ENCODE measurements around the gene GCM1. TPM values are rescaled to one million over a fixed set of nuclear protein-coding genes. Genes with fewer than 3 reads are reported as not detected.

The GCM1 gene
- polyA plus RNA-seq, 3 donors = 0.06 to 0.23 (median 0.08) TPM

GRCh38 chr6:53115113-53115512 lies 33.5 kb downstream of the GCM1 start:
- DNase-seq (ENCODE audit: extremely low read depth in 1 of 11, low read depth in 9 of 11, low spot score in 4 of 11) = no peak

GRCh38 chr6:53113742-53114141 lies 34.9 kb downstream of the GCM1 start:
- no peak for DNase-seq (ENCODE audit: extremely low read depth in 1 of 11, low read depth in 9 of 11, low spot score in 4 of 11)

- no peak for DNase-seq (ENCODE audit: extremely low read depth in 1 of 11, low read depth in 9 of 11, low spot score in 4 of 11)
Observed at GRCh38 chr6:53112871-53113270, 35.8 kb downstream of the GCM1 start.

- no peak for DNase-seq (ENCODE audit: extremely low read depth in 1 of 11, low read depth in 9 of 11, low spot score in 4 of 11)
Observed at GRCh38 chr6:53112404-53112803, 36.2 kb downstream of the GCM1 start.

GRCh38 chr6:53111865-53112264 lies 36.8 kb downstream of the GCM1 start:
- no peak for DNase-seq (ENCODE audit: extremely low read depth in 1 of 11, low read depth in 9 of 11, low spot score in 4 of 11)

- no peak for DNase-seq (ENCODE audit: extremely low read depth in 1 of 11, low read depth in 9 of 11, low spot score in 4 of 11)
Observed at GRCh38 chr6:53109612-53110011, 39.0 kb downstream of the GCM1 start.

GRCh38 chr6:53107091-53107490 lies 41.5 kb downstream of the GCM1 start:
- no peak for DNase-seq (ENCODE audit: extremely low read depth in 1 of 11, low read depth in 9 of 11, low spot score in 4 of 11)

- no peak for DNase-seq (ENCODE audit: extremely low read depth in 1 of 11, low read depth in 9 of 11, low spot score in 4 of 11)
Observed at GRCh38 chr6:53104916-53105315, 43.7 kb downstream of the GCM1 start.

- DNase-seq (ENCODE audit: extremely low read depth in 1 of 11, low read depth in 9 of 11, low spot score in 4 of 11) = no peak
Observed at GRCh38 chr6:53103993-53104675, 44.5 kb downstream of the GCM1 start.

- no peak for DNase-seq (ENCODE audit: extremely low read depth in 1 of 11, low read depth in 9 of 11, low spot score in 4 of 11)
Observed at GRCh38 chr6:53101006-53101405, 47.6 kb downstream of the GCM1 start.

GRCh38 chr6:53100561-53100960 lies 48.1 kb downstream of the GCM1 start:
- no peak for DNase-seq (ENCODE audit: extremely low read depth in 1 of 11, low read depth in 9 of 11, low spot score in 4 of 11)

GRCh38 chr6:53095716-53096115 lies 52.9 kb downstream of the GCM1 start:
- no peak for DNase-seq (ENCODE audit: extremely low read depth in 1 of 11, low read depth in 9 of 11, low spot score in 4 of 11)

- DNase-seq (ENCODE audit: extremely low read depth in 1 of 11, low read depth in 9 of 11, low spot score in 4 of 11) = no peak
Observed at GRCh38 chr6:53095270-53095669, 53.4 kb downstream of the GCM1 start.

- no peak for DNase-seq (ENCODE audit: extremely low read depth in 1 of 11, low read depth in 9 of 11, low spot score in 4 of 11)
Observed at GRCh38 chr6:53090576-53090975, 58.1 kb downstream of the GCM1 start.

- DNase-seq (ENCODE audit: extremely low read depth in 1 of 11, low read depth in 9 of 11, low spot score in 4 of 11) = no peak
Observed at GRCh38 chr6:53089948-53090347, 58.7 kb downstream of the GCM1 start.

GRCh38 chr6:53086302-53086701 lies 62.3 kb downstream of the GCM1 start:
- DNase-seq (ENCODE audit: extremely low read depth in 1 of 11, low read depth in 9 of 11, low spot score in 4 of 11) = no peak

GRCh38 chr6:53080813-53081212 lies 67.8 kb downstream of the GCM1 start:
- no peak for DNase-seq (ENCODE audit: extremely low read depth in 1 of 11, low read depth in 9 of 11, low spot score in 4 of 11)

Other genes starting within 250 kb of the GCM1 start
- under 1 TPM; 0.37 to 0.83 (median 0.62) TPM for gene GSTA3, start 239.1 kb downstream of the GCM1 start, polyA plus RNA-seq (ENCODE audit: insufficient read length in 3 of 3)
- gene GSTA4, start 153.6 kb downstream of the GCM1 start, polyA plus RNA-seq (ENCODE audit: insufficient read length in 3 of 3) = 100 to 1,000 TPM; 101 to 118 (median 109) TPM
- 10 to 100 TPM; 14.8 to 17.8 (median 17.6) TPM for gene CILK1, start 87.0 kb downstream of the GCM1 start, polyA plus RNA-seq (ENCODE audit: insufficient read length in 3 of 3)
- gene FBXO9, start 83.4 kb downstream of the GCM1 start, polyA plus RNA-seq (ENCODE audit: insufficient read length in 3 of 3) = 100 to 1,000 TPM in 1 of 3 donors, 10 to 100 TPM in 2; 89.6 to 122 (median 94.2) TPM
- 10 to 100 TPM; 76.5 to 90.7 (median 77.9) TPM for gene ELOVL5, start 200.1 kb upstream of the GCM1 start, polyA plus RNA-seq (ENCODE audit: insufficient read length in 3 of 3)

All from renal cortex interstitium (tissue), 11 donors.